HCT116 (cell line): Measurements from ENCODE around the gene SIGLEC5. TPM values are rescaled to one million over a fixed set of nuclear protein-coding genes. Genes with fewer than 3 reads are reported as not detected.
"Not testable (repeated sequence)": the region's sequence is repeated elsewhere in the genome, so short reads cannot be mapped to it uniquely, and the experiment has no call there.

ENCODE experiments used
- ATAC-seq: fragments of 200-7000 bp; cut with Tn5 transposase; 2 replicates; pipeline ENCODE4 v1.9.1; 2020; ENCODE audit warnings: mild to moderate bottlenecking, moderate library complexity
- BruUV-seq: library from RNA; stranded (reverse); fragments of 400-500 nt; replicated peaks from 2 replicates; lab custom pipeline; 2021; lab: Mats Ljungman, UMichigan
- CTCF ChIA-PET: fragments of 300-600 bp; sonication (Branson Sonifier 250); formaldehyde crosslinking; loops from one replicate; lab custom pipeline; 2021; ENCODE audit warnings: antibody characterized with exemption; lab: Charles Lee
- POLR2A ChIA-PET: fragments of 300-600, 350-600 bp; sonication (Branson Sonifier 250); formaldehyde crosslinking; loops from one replicate; lab custom pipeline; 2021; ENCODE audit warnings: antibody characterized with exemption; lab: Charles Lee
- RAD21 ChIA-PET, 2 experiments: fragments of 300-600 bp; sonication (Branson Sonifier 250); formaldehyde crosslinking; loops; one replicate each; lab custom pipeline; 2023; ENCODE audit warnings: low total read pairs in 2 of 2; ENCODE audit not compliant: uncharacterized antibody in 2 of 2, unreplicated experiment in 2 of 2, low non-redundant PET in 1 of 2; lab: Charles Lee
- DNase-seq: peaks from one replicate; pipeline ENCODE4 v3.0.0-alpha.2; 2010; ENCODE audit warnings: low read depth, low spot score
- H2AFZ ChIP-seq: fragments of 200-600 bp; shearing (Covaris generic), sonication (generic); 2 replicates; pipeline ENCODE4 v1.6.1; 2017; ENCODE audit warnings: low read depth, mixed run types, mixed read lengths, antibody characterized with exemption, low read length; ENCODE audit not compliant: poor library complexity, severe bottlenecking
- H3K27ac ChIP-seq: 2 replicates; pipeline ENCODE4 v1.5.1; 2012; ENCODE audit warnings: low read depth, low read length
- H3K27me3 ChIP-seq: fragments of 200-600 bp; sonication (generic); 2 replicates; pipeline ENCODE4 v1.6.1; 2016; ENCODE audit warnings: mixed run types, low read length, mixed read lengths; ENCODE audit not compliant: insufficient read depth
- H3K36me3 ChIP-seq, 2 experiments: fragments of 200-500 bp in 1 of 2; fragments of 200-600 bp in 1 of 2; sonication (Bioruptor generic) in 1 of 2; sonication (generic) in 1 of 2; 2 replicates each; pipeline versions ENCODE4 v1.5.1 to v1.6.1; 2014 to 2016; ENCODE audit warnings: low read length in 2 of 2, inconsistent platforms in 1 of 2, mixed read lengths in 1 of 2, mixed run types in 1 of 2; ENCODE audit not compliant: insufficient read depth in 2 of 2, control insufficient read depth in 1 of 2
- H3K4me1 ChIP-seq, 2 experiments: fragments of 200-600 bp in 1 of 2; sonication (generic) in 1 of 2; 2 replicates each; pipeline versions ENCODE4 v1.5.1 to v1.6.1; 2012 to 2017; ENCODE audit warnings: low read length in 2 of 2, inconsistent platforms in 1 of 2, mild to moderate bottlenecking in 1 of 2, mixed read lengths in 1 of 2, mixed run types in 1 of 2, moderate library complexity in 1 of 2; ENCODE audit not compliant: insufficient read depth in 2 of 2, control insufficient read depth in 1 of 2
- H3K4me2 ChIP-seq: fragments of 200-600 bp; sonication (generic); 2 replicates; pipeline ENCODE4 v1.6.1; 2017; ENCODE audit warnings: mixed run types, low read length, mixed read lengths
- H3K4me3 ChIP-seq, 2 experiments: fragments of 200-600 bp in 1 of 2; sonication (generic) in 1 of 2; replicated peaks in 1 of 2; 2 replicates each; pipeline ENCODE4 v1.5.1; 2011 to 2016; ENCODE audit warnings: low read length in 2 of 2, control low read depth in 1 of 2, low read depth in 1 of 2, mild to moderate bottlenecking in 1 of 2, mixed read lengths in 1 of 2, mixed run types in 1 of 2
- H3K79me2 ChIP-seq: fragments of 200-600 bp; sonication (generic); 2 replicates; pipeline ENCODE4 v1.6.1; 2017; ENCODE audit warnings: mild to moderate bottlenecking, mixed run types, low read length, moderate library complexity, mixed read lengths; ENCODE audit not compliant: insufficient read depth
- H3K9ac ChIP-seq: fragments of 200-600 bp; sonication (generic); 2 replicates; pipeline ENCODE4 v1.6.1; 2016; ENCODE audit warnings: low read length, mixed read lengths
- H3K9me2 ChIP-seq: fragments of 200-600 bp; sonication (generic), shearing (Covaris generic); 2 replicates; pipeline ENCODE4 v1.6.1; 2017; ENCODE audit warnings: mixed run types, mild to moderate bottlenecking, moderate library complexity; ENCODE audit not compliant: insufficient read depth
- H3K9me3 ChIP-seq, 2 experiments: fragments of 200-500 bp in 1 of 2; fragments of 200-600 bp in 1 of 2; sonication (Bioruptor generic) in 1 of 2; sonication (generic) in 1 of 2; 2 replicates each; pipeline ENCODE4 v1.6.1; 2014 to 2017; ENCODE audit warnings: low read length in 2 of 2, mixed read lengths in 2 of 2, inconsistent platforms in 1 of 2, low read depth in 1 of 2, mild to moderate bottlenecking in 1 of 2, mixed run types in 1 of 2, moderate library complexity in 1 of 2; ENCODE audit not compliant: control insufficient read depth in 1 of 2, insufficient read depth in 1 of 2
- H4K20me1 ChIP-seq: fragments of 200-600 bp; sonication (generic), shearing (Covaris generic); 2 replicates; pipeline ENCODE4 v1.6.1; 2017; ENCODE audit warnings: mixed run types, mild to moderate bottlenecking, moderate library complexity; ENCODE audit not compliant: insufficient read depth
- ATF3 ChIP-seq: IDR thresholded peaks from 2 replicates; pipeline ENCODE4 v1.6.1; 2012
- CBX3 ChIP-seq: IDR thresholded peaks from 2 replicates; pipeline ENCODE4 v1.6.1; 2012; ENCODE audit warnings: low read depth
- CEBPB ChIP-seq: IDR thresholded peaks from 2 replicates; pipeline ENCODE4 v1.6.1; 2012; ENCODE audit warnings: low read depth
- ELF1 ChIP-seq: IDR thresholded peaks from 2 replicates; pipeline ENCODE4 v1.6.1; 2012; ENCODE audit warnings: low read depth, borderline replicate concordance
- EZH2phosphoT487 ChIP-seq: fragments of 200-600 bp; IDR thresholded peaks from 2 replicates; pipeline ENCODE4 v1.6.1; 2018; ENCODE audit warnings: antibody characterized with exemption, borderline replicate concordance
- FOSL1 ChIP-seq: IDR thresholded peaks from 2 replicates; pipeline ENCODE4 v1.6.1; 2012; ENCODE audit warnings: low read depth
- JUND ChIP-seq: IDR thresholded peaks from 2 replicates; pipeline ENCODE4 v1.6.1; 2012
- MAX ChIP-seq: IDR thresholded peaks from 2 replicates; pipeline ENCODE4 v1.6.1; 2012
- POLR2AphosphoS5 ChIP-seq: IDR thresholded peaks from 2 replicates; pipeline ENCODE4 v1.6.1; 2011; ENCODE audit warnings: mild to moderate bottlenecking, low read depth, low read length, moderate library complexity
- REST ChIP-seq: IDR thresholded peaks from 2 replicates; pipeline ENCODE4 v1.6.1; 2012; ENCODE audit warnings: low read depth
- SIN3A ChIP-seq: IDR thresholded peaks from 2 replicates; pipeline ENCODE4 v1.6.1; 2012; ENCODE audit warnings: low read depth
- SRF ChIP-seq: IDR thresholded peaks from 2 replicates; pipeline ENCODE4 v1.6.1; 2012; ENCODE audit warnings: low read depth
- TCF7L2 ChIP-seq: IDR thresholded peaks from 2 replicates; pipeline ENCODE4 v1.7.0; 2011; ENCODE audit warnings: borderline replicate concordance, inconsistent platforms; ENCODE audit not compliant: insufficient read depth, insufficient read length; ENCODE audit errors: extremely low read depth
- YY1 ChIP-seq: IDR thresholded peaks from 2 replicates; pipeline ENCODE4 v1.6.1; 2011; ENCODE audit warnings: low read length, low read depth, moderate library complexity, mild to moderate bottlenecking; ENCODE audit not compliant: insufficient replicate concordance; ENCODE audit errors: extremely low read depth
- ZFX ChIP-seq: fragments of 450-650 bp; IDR thresholded peaks from 2 replicates; pipeline ENCODE4 v1.6.1; 2017
- ZNF274 ChIP-seq: fragments of 200-500 bp; sonication (Bioruptor generic); IDR thresholded peaks from 2 replicates; pipeline ENCODE4 v1.6.1; 2014; ENCODE audit warnings: mild to moderate bottlenecking, low read depth, low read length, inconsistent platforms
- intact Hi-C: fragments of 100-400 bp; cut with micrococcal nuclease; formaldehyde crosslinking; loops from 2 replicates; pipeline ENCODE4 v1.10.0; 2022
- total RNA-seq: library from RNA; stranded (reverse); gene quantifications from one replicate; pipeline ENCODE4 v1.2.1, GENCODE V29; 2021; ENCODE audit not compliant: unreplicated experiment
- TF ChIP-seq, protein P1 (sequence below), 3 experiments: fragments of 200-600 bp in 1 of 3; sonication (generic) in 1 of 3; IDR thresholded peaks in 2 of 3; conservative IDR thresholded peaks in 1 of 3; 2 replicates each; pipeline ENCODE4 v1.5.1; 2012 to 2017; ENCODE audit warnings: low read depth in 2 of 3, low read length in 2 of 3, antibody characterized with exemption in 1 of 3, borderline replicate concordance in 1 of 3, control low read depth in 1 of 3, mild to moderate bottlenecking in 1 of 3, mixed read lengths in 1 of 3, mixed run types in 1 of 3, moderate library complexity in 1 of 3; ENCODE audit not compliant: insufficient read depth in 1 of 3

SIGLEC5 gene
- total RNA-seq, 1 experiment from 2014 or later = not detected

DNA sequence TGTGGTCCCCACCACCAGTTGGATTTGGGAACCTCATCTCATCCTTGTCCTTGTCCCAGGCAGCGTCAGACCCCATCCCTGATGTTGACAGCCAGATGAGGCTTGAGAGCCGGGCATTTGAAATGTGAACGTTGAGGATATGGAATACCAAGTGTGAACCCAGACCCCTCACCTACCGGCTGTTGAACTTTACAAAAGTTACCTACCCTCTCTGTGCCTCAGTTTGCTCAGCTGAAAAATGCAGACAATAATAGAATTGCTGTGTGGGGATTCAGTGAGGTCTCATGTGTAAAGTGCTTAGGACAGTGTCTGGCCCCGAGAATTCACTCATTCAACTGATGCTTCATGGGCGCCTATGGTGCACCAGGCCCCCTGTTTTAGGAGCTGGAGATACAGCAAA, 17.1 kb upstream of the SIGLEC5 start:
- H3K27me3 ChIP-seq = peaks cover 43% of the 10 kb centered on the region; the same call in 1 of the 2 replicates
- H3K4me2 ChIP-seq = no peak overlapping the region
- DNase-seq (no peak), ATAC-seq (no peak)
- no TSS peak for BruUV-seq
- no peaks in the 10 kb centered on the region for H3K9me2 ChIP-seq
- no peaks in the 10 kb centered on the region for H4K20me1 ChIP-seq
- H3K36me3 ChIP-seq = no peaks in the 10 kb centered on the region
- no peak overlapping the region for H3K9ac ChIP-seq
- no peaks in the 10 kb centered on the region for H3K4me1 ChIP-seq
- H2AFZ ChIP-seq = no peak overlapping the region
- no peak overlapping the region for H3K4me3 ChIP-seq
- H3K9me3 ChIP-seq = no peaks in the 10 kb centered on the region
- CTCF ChIA-PET = interaction anchor here (1.1 to 1.5 kb wide), 2 partner anchors 10 to 14 kb away, joined by 3 read pairs; no protein-coding TSS in a partner anchor
- TF ChIP-seq SIN3A (no peak), TCF7L2 (no peak), ELF1 (no peak), CEBPB (no peak), CBX3 (no peak), JUND (no peak), EZH2phosphoT487 (no peak), YY1 (no peak), FOSL1 (no peak), REST (no peak), ATF3 (no peak), ZFX (no peak), ZNF274 (no peak), MAX (no peak), POLR2AphosphoS5 (no peak), SRF (no peak)
- TF ChIP-seq, protein P1, sequence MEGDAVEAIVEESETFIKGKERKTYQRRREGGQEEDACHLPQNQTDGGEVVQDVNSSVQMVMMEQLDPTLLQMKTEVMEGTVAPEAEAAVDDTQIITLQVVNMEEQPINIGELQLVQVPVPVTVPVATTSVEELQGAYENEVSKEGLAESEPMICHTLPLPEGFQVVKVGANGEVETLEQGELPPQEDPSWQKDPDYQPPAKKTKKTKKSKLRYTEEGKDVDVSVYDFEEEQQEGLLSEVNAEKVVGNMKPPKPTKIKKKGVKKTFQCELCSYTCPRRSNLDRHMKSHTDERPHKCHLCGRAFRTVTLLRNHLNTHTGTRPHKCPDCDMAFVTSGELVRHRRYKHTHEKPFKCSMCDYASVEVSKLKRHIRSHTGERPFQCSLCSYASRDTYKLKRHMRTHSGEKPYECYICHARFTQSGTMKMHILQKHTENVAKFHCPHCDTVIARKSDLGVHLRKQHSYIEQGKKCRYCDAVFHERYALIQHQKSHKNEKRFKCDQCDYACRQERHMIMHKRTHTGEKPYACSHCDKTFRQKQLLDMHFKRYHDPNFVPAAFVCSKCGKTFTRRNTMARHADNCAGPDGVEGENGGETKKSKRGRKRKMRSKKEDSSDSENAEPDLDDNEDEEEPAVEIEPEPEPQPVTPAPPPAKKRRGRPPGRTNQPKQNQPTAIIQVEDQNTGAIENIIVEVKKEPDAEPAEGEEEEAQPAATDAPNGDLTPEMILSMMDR (IDR thresholded peaks at IDR 0.05 in 2 of 3, conservative IDR thresholded peaks at IDR 0.05 in 1 of 3; ENCODE audit: borderline replicate concordance in 1 of 3, insufficient read depth in 1 of 3, low read depth in 2 of 3, low read length in 2 of 3) = no peak
- intact Hi-C loops = no loop called here
- POLR2A ChIA-PET = no interaction called here
- RAD21 ChIA-PET = no interaction called here
- no peak overlapping the region for H3K27ac ChIP-seq
- H3K79me2 ChIP-seq = no peaks in the 10 kb centered on the region

DNA sequence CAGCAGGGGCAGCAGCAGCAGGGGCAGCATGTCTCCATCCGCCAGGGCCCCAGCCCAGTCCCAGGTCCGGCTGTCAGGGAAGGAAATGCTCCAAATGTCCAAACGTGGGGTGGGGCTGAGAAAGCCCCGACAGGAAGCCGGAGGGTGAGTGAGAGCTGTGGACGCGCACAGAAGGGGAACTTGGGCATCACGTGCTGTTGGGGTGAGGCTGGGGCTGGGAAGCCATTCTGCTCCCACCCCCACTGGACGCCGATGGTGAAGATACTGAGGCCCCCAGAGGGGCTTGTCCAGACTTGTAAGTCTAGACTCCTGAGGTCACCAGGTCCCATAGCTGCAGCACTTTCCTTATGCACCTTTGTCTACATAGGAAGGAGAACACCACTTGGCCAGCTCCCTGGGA, 16.5 kb upstream of the SIGLEC5 start, which contains the start of gene SIGLEC14:
Gene SIGLEC14 (minus strand): TSS at position 96 of the 400 bp plus-strand sequence. CDS start 66 bp downstream, at position 30.
- H2AFZ ChIP-seq, ATAC-seq, H3K9ac ChIP-seq, H3K9me2 ChIP-seq, H3K9me3 ChIP-seq, H3K27ac ChIP-seq, RAD21 ChIA-PET, POLR2A ChIA-PET, H3K4me3 ChIP-seq, H4K20me1 ChIP-seq, BruUV-seq, H3K79me2 ChIP-seq, H3K36me3 ChIP-seq, DNase-seq, H3K4me1 ChIP-seq, H3K4me2 ChIP-seq, intact Hi-C loops: not testable (repeated sequence)
- CTCF ChIA-PET = interaction anchor here (1.1 to 1.5 kb wide), 2 partner anchors 11 to 14 kb away, joined by 3 read pairs; no protein-coding TSS in a partner anchor
- H3K27me3 ChIP-seq = peaks cover 47% of the 10 kb centered on the region
